ENCODE data around the gene CCDC12.
A peak's percentile ranks its signal among the peaks of the same experiment; 100 is the strongest.

Gene CCDC12

DNA sequence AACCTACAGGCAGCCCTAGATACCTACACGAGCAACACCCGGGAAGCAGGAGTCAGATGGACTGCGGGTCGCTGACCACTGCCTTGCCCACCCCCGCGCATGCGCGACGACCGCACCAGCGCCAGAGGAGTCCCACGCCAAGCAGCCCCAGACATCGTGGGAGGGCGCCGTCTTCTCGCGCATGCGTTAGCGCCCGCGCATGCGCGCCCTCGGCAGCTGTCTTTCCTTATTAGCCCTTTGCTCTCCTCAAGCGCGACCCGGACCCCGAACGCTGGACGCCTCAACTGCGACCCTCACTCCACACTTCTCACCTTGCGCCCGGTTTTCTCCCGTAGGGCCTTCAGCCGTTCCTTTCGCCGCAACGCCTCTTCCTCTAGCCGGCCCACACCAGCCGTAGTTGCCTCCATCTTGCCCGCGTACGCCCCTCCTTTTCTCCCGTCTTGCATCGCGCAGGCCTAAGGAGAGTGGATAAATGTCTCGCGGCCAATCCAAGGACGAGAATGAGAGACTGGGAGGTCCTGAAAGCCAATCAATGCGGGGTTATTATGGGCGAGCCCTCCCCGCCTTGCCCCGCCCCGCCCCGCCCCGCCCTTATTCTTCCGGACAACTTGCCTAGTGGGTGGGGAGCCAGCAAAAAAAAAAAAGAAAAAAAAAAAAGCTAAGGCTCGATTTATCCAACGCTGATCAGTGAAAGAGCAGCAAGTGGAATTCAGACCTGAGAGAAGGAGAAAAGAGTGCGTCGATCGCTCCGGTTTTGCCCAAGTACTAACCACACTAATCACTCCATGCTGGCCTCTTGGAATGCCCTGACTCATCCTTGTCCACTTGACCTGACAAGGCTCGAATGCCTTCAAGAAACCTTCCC lies at the start of gene CCDC12:
Gene CCDC12 (minus strand): TSS at position 420 of the 865 bp plus-strand sequence. CDS start 13 bp downstream, at position 407.
- peak; percentile 97 for DNase-seq

DNA sequence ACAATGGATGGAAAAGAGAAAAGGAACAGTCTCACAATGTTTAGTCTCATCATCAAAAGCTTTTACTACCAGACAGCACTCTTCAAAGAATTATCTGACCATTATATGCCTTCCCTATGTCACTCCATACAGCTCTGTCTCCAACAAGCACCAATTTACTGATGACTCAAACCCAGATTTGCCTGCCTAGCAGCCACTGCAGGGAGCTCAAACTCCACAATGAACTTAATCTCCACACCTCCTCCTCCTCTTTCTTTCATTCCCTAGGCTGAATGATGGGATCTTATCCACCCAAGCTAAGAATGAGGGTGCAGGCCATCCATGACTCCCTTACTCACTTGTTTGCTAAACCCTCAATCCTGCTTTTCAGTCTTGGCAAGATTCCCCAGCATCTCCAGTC lies 48.4 kb upstream of the CCDC12 start:
- DNase-seq, result no peak

DNA sequence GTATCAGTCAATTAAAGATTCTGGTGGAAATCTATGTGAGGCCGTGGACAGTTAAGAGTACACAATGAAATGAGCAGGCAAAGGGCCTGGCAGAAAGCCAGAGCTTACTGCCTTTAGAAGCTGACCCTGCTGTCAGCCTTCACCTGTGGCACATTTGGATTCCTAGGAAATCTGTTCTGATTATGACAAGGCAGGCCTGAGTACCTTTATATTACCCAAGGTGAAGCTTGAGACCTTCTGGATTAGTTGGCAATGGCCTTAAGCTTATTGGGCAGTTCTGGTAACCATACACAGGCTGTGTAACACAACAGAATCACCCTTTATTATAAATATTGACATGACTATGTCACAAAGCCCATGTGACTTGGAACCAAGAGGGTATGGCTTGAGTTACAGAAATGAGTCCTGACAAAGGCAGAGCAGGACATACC lies 46.1 kb upstream of the CCDC12 start:
- no peak for DNase-seq

DNA sequence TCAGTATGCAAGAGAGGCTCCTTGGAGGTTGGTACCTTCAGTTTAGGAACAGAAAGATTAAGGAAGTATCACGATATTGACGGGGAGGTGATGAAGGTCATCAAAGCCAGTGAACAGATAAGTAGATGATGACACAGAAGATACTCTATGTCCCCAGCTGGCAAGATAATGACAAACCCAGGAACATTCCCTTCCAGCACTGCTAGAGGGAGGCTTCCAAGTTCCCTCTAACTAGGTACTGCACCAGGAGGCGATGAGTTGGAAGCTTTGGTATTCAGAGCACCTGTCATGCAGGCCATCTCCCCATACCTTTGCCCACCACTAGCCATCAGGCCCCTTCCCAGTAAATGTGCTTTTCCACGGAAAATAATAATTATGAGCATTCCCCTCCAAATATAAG lies 43.8 kb upstream of the CCDC12 start:
- DNase-seq, result no peak

DNA sequence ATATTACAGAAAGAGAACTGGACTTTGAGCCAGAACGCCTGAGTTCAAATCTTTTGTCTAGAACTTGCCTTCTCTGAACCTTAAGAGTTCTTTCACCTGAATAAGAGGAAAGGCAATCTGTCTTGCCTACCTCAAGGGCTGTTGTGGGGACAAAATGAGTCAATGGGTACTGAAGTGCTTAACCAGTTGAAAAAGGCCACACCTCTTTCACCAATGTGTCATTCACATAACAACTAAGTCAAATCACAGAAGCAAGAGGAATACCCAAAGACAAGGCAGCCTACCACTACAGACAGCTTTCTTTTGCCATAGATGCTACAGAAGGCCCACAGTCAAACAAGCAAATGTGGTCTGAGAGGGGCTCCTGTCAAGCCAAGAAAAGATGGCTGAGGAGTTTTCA lies 42.7 kb upstream of the CCDC12 start:
- no peak for DNase-seq

DNA sequence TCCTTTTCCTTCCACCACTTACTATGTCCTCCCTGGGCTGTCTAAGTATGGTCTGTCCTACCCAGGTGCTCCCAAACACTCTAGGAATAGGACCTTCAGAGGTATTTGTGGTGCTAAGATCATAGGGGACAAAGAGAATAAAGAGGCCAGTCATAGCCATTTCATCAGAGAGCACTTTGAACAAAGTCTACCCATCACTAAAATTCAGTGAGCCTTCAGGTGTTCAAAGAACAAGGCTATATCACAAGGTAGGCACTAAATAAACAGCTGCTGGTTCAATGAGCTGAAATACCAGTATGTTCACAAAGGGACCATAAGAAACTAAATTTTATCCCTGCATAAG lies 41.7 kb upstream of the CCDC12 start:
- DNase-seq, result no peak

DNA sequence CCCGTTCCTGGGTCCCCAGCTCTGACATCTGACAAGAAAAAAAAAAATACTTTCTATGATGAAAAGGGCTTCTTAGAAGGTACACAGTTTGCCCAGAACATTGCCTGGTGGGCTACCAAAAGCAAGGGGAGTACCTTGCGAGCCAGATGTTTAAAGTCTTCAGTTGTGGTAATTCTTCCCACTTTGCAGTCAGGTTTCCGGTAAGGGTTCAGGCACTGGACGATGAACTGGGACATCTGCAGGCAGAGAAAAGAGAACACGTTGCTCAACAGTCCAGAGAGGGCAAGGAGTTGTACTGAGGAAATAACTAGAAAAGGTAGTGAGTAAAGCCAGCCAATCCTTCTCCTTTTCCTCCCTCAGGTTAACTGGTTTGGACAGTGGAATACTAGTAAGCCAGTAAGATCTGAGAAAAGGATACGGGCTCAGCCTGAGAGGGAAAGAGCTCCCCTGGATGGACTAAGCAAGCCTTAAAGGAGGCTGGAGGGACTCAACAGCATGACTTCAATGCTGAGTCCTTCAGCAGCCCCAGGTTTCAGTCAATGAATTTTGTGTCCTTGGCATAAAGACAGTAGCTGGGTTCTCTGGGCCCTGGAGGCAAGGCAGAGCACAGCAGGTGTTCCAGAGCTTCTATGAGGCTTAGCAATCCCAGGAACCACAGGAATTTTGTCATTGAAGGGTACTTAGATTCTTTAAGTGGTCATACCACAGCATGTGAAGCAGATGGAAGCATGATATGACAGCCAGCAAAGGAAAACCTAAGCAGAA lies 41.1 kb upstream of the CCDC12 start:
- DNase-seq, result no peak

DNA sequence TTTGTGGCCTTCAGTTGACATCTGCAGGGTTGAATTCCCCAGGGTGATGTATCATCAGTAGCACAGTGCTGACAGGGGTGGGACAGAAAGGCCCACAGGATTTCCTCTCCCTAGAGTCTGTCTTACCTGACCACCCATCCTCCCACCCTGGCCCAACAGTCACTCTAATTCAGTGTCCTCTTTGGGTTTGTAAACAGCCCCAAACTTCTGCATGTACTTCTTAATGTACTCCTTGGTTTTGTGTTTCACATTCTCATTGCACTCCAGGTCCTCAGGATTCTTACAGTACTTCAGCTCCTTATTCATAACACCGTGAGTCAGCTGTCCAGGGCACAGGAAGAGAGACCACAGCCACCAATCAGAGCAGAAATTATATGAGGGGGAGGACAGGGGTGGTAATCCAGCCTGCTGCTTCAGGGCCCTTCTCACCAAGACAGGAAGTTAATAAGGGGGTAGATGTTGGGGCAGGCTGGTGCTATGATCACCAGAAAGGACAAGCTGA lies 40.4 kb upstream of the CCDC12 start:
- no peak for DNase-seq

DNA sequence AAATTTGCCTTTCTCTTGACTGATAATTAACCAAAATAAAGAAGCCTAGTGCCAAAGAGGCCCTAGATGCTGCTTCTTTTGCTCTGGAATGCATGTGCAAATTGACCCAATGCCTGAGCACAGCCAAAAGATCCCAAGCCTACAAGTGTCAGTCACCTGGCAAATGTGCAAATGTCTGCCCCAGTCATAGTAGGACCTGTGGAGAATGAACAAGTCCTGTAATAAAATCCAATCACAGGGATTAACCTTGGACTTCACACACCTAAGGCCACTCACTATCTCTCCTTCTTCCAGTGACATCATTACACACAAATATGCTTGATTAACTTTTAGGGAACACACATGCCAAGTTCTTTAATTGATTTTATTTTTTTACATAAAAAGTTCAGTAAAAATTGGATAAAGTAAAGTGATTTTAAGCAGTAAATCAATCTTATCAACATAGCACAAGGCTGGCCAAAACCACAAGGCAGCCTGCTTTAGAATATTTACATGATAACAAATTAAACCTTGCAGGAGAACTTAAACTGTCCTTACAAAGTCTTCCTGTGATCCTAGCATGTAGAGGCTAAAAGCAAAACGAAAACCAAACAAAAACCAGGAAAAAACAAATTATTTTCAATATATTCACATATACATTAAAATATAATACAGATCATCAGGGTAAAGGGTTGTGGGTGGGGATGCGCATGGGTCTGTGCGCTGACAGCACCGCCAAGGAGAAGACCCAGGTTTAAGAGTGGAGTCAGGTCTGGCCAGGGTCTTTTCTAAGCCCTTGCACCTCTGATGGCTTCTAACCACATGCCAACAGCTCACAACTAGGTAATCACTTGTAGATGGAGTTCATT lies 39.8 kb upstream of the CCDC12 start:
- DNase-seq, result no peak

DNA sequence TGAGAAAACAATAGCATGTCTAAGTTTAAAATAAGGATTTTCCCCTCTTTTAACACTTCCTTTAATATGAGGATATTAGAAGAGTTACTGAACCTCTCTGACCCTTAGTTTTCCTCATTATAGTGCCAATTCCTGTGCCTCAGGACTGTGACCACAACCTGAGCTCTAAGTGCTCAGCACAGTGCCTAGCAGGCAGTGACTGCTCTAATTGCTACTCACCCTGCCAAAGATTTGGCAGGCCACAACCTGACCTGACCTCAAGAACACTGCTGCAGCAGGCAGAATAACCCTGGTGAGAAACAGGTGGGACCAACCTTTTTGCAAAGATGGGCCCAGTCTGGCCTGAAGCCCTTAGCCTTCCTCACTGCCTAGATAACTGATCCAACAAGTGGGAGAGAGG lies 38.6 kb upstream of the CCDC12 start:
- no peak for DNase-seq

DNA sequence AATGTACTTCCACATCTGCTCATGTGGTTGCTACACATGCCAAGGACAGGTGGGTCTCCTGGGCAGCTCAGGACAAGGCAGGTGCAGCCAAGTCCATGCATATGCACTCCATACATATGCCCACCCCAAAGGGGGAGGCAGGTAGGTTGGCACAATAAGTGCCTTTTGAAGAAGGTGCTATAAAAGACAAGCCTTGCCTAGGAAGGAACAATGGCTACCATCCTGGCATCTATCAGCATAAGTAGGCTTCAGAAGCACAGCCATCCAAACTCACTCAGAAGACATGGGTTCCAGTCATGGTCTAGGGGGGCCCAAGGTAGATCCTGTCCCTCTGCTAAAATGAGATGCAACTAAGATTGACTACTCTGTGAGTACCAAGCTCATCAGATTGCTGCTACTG lies 37.5 kb upstream of the CCDC12 start:
- DNase-seq, result no peak

DNA sequence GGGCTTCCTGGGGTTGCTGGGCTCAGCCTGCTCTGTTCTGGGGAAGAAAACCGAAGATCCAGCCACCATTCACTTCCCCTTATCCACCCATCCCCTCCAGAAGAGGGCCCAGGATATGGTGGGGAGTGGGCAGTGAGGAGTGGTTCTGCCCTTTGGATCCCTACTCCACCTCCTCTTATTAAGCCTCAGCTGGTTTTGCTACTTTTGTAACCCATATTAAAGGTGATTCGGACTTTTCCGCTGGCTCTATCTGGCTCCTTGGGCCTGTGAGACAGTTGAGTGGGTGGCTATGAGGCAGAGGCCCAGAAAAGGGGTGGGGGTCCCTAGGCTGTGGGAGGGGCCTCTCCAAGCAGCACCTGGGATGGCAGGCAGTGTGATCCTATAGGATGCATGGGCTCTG lies 36.7 kb upstream of the CCDC12 start:
- no peak for DNase-seq

DNA sequence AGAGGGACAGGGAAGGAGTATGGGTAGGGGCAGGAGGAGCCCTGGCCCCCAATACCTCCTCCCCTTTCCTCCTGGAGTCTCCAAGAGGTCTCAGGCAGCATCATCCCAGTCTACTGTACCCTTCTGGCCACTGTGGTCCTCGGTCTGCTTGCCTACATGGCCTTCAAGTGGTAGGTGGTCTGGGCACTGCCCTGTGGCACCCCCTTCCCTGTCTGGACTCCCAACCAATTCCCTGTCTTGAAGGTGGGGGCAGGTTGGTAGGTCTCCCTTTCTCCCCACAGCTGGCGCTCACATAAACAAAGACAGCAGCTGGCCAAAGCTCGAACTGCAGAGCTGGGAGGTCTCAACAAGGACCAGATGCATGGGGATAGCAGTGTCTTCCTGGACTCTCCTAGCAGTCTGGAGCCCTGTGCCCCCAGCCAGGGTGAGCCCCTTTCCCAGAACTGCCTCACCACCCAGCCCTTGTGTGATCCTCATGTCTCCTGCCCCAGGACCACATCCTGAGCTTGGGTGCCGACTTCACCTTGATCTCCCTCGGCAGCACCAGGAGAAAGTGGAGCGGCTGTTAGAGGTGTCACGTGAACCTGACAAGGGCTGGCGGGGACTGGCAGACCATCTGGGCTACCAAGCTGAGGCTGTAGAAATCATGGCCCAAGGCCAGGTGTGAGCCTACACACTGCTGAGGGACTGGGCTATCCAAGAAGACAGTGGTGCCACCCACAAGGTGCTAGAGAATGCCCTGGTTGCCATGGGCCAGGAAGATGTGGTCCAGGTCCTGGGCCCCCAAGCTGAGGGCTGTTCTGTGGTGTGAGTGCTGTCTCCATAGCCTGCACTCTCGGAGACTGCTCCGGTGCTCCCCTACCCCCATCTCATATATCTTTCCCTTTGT lies 36.0 kb upstream of the CCDC12 start:
- no peak for DNase-seq

DNA sequence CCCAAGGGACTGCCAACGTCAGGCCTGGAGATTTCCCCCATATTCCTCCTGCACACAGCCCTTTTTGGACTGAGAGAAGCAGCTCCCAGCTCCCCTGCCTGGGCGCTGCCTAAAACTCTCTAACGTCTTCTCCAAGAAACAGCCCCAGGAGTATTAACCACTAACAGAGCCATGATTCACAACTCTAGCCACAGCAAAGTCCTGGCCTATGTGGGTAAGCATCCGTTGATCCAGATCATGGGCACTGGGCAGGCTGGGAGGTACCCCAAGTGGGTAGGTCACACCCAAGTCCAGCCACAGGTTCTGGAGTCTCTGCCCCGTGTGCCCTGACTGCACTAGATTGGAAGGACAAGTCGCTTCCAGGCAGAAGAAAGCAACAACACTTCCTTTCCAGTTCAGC lies 34.8 kb upstream of the CCDC12 start:
- no peak for DNase-seq

DNA sequence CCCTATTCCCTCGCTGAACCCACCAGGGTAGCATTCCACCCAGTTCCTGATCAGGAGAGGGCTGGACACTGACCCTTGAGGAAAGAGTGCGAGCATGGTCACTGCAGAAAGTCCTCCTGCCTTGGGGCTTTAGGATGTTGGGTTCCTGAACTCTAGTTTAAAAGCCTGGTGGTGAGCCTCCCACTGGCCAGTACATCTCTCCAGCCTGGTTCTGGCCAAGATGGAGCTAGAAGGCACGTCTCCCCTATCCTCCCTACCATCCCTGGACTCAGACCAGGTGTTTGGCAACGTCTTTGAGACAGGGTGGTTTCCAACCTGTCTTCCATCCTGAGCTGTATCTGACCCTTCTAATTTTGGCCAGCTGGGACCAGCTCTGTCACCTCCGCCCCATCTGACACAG lies 34.4 kb upstream of the CCDC12 start:
- no peak for DNase-seq

DNA sequence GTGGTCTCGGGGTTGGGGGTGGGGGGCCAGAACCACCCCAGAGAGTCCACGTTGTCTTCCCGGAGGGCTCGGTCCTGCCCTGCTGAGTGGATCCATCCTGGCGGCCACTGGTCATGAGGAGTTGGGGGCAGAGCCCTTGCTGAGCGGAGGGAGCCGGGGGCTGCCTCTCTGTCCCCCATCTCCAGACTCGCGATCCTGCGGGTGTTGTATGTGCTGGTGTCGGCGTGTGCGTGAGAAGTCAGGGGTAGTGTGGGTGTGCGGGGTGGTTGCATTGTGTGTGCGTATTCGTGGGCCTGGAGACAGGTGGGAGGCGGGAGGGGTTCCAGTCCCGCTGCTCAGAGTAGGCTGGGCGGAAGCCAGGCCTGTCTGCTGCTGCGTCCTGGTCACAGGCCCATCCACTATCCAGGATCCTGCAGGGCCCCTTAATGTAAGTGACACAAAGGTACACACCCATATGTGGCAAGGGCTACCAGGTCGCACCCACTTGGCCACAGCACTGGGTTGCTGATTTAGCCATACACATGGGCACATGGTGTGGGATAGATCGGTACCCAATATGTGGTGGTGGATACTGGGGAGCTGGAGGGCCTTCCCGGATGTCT lies 33.7 kb upstream of the CCDC12 start:
- DNase-seq, result no peak

DNA sequence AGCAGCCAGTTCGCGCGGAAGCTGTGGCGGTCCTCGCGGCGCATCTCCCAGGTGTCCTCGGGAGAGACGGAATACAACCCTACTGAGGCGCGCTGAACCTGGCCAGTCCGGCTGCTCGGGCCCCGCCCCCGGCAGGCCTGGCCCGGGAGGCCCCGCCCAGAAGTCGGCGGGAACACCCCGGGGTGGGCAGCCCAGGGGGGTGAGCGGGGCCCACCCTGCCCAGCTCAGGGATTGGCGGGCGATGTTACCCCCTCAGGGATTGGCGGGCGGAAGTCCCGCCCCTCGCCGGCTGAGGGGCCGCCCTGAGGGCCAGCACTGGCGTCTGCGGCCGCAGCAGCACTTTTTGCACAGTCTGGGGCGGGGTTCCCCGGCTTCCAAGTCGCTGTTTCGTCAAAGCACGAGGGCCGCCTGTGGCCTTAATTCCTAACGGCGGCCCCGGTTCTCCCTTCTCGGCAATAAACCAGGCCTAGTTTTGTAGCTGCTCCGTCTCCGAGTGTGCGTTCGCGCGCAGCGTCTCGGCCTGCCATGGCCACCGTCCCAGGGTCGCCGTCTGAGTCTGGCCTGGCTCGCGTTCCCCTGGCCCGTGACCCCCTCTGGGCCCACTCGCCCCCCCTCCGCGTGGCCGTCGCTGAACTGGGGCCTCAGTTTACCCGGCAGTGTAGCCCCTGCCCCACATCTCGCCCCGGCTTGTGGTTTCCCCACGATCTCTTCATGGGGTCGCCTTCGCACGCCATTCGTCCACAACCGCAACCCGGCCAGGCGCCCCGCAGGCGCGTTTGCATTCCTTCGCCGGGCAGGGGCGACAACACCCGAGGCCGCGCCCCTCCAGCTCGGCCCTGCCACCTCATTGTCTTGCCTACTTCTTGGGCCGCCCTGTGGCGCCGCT lies 32.9 kb upstream of the CCDC12 start:
- no peak for DNase-seq

DNA sequence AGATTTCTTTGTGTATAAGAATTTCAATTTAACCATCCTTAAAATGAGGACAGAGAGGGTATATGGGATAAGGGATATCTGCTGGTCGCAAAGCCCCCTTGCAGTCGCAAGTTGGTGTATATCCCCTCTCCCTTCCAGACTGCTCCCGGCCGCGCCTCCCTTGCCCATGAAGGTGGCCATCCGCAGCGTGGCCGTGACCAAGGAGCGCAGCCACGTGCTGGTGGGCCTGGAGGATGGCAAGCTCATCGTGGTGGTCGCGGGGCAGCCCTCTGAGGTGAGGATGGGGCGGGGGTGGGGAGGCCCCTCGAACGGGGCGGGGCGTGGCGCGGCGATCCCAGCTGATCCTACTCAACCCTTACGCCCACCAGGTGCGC lies 32.3 kb upstream of the CCDC12 start:
- DNase-seq, result no peak

DNA sequence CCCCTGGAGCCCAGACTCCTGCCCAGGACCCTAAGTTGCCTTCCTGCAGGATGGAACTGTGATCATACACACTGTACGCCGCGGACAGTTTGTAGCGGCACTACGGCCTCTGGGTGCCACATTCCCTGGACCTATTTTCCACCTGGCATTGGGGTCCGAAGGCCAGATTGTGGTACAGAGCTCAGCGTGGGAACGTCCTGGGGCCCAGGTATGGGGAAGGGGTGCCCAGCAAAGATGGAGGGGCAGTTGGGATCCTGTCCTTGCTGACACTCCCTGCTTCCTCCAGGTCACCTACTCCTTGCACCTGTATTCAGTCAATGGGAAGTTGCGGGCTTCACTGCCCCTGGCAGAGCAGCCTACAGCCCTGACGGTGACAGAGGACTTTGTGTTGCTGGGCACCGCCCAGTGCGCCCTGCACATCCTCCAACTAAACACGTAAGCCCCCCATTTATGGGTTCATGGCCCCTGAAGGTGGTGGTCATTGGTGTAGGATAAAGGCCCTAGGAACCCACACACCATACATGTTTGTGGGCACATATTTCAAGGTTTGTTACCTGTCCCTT lies 31.8 kb upstream of the CCDC12 start:
- no peak for DNase-seq

DNA sequence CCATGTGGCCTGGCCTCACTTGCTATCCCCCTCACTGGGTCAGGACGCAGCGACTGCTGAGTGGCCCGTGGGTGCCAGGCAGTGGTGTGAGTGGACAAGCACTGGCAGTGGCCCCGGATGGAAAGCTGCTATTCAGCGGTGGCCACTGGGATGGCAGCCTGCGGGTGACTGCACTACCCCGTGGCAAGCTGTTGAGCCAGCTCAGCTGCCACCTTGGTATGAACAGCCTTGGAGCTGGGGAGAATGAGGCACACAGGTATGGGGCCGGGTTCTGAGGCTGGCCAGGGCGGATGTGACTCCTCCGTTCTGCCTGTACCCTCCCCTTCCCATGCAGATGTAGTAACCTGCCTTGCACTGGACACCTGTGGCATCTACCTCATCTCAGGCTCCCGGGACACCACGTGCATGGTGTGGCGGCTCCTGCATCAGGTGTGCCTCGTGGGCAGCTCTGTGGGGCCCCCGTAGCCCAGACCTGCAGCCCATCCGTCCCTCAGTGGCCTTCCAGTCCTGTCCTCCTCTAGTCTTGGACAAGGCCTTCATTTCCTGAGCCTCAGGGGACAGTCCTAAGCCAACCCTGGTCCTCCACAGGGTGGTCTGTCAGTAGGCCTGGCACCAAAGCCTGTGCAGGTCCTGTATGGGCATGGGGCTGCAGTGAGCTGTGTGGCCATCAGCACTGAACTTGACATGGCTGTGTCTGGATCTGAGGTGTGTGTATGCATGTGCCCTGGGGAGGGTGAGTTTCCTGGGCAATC lies 31.1 kb upstream of the CCDC12 start:
- DNase-seq, result no peak
